Purkinje cell (primary cell): ENCODE results near the gene ANGPTL7. TPM values are rescaled to one million over a fixed set of nuclear protein-coding genes. Genes with fewer than 3 reads are reported as not detected.

Experiments
- polyA plus RNA-seq: library from polyadenylated mRNA; unstranded; fragments of >200 nt; fragmentation: Nextera tagmentation; gene quantifications from 2 replicates; pipeline ENCODE4 v1.2.1, GENCODE V29; 2014

The ANGPTL7 gene, protein sequence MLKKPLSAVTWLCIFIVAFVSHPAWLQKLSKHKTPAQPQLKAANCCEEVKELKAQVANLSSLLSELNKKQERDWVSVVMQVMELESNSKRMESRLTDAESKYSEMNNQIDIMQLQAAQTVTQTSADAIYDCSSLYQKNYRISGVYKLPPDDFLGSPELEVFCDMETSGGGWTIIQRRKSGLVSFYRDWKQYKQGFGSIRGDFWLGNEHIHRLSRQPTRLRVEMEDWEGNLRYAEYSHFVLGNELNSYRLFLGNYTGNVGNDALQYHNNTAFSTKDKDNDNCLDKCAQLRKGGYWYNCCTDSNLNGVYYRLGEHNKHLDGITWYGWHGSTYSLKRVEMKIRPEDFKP
- polyA plus RNA-seq = not detected in 2 replicates

DNA sequence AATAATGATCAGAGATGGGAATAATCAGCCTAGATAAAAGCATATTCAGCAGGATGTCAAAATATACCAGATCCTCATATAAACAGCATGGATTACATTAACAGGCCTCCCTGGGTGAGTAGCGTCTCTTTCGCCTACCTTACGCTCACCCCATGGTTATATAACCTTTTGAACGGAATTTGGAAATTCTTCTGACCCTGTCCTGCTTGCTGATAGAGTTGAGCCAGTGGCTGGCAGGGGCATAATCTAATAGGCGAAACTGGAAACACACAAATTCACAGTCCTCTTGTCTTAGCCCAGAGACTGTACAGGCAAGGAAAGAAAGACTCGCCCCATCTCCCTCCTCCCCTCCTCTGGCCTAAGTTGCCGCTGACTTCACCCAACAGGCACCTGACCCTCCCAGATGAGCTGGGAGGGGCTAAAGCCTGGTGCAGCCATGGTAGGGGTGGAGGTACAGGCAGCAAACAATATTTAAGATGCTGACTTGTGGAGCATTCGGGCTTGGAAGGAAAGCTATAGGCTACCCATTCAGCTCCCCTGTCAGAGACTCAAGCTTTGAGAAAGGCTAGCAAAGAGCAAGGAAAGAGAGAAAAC lies at the start of gene ANGPTL7:
TSS of gene ANGPTL7 (plus strand) at position 498 of the 594 bp plus-strand sequence. CDS start 225 bp downstream, outside the sequence.

Other genes starting within 250 kb of the ANGPTL7 start
- gene TARDBP, start 176.7 kb upstream of the ANGPTL7 start, polyA plus RNA-seq = 78.9 and 91.3 TPM in 2 replicates
- 2.3 TPM in 1 of 2 replicates, not detected in the other for gene MASP2, start 142.1 kb upstream of the ANGPTL7 start, polyA plus RNA-seq
- gene SRM, start 129.3 kb upstream of the ANGPTL7 start, polyA plus RNA-seq = 25.3 and 26.1 TPM in 2 replicates
- 9.9 and 12.6 TPM in 2 replicates for gene EXOSC10, start 89.5 kb upstream of the ANGPTL7 start, polyA plus RNA-seq
- 20.1 and 28.0 TPM in 2 replicates for gene MTOR, start 73.2 kb downstream of the ANGPTL7 start, polyA plus RNA-seq
- gene UBIAD1, start 83.8 kb downstream of the ANGPTL7 start, polyA plus RNA-seq = 1.1 and 2.3 TPM in 2 replicates